ENCODE data around the gene ENAM. TPM values are rescaled to one million over a fixed set of nuclear protein-coding genes. Genes with fewer than 3 reads are reported as not detected.

ENAM gene, protein sequence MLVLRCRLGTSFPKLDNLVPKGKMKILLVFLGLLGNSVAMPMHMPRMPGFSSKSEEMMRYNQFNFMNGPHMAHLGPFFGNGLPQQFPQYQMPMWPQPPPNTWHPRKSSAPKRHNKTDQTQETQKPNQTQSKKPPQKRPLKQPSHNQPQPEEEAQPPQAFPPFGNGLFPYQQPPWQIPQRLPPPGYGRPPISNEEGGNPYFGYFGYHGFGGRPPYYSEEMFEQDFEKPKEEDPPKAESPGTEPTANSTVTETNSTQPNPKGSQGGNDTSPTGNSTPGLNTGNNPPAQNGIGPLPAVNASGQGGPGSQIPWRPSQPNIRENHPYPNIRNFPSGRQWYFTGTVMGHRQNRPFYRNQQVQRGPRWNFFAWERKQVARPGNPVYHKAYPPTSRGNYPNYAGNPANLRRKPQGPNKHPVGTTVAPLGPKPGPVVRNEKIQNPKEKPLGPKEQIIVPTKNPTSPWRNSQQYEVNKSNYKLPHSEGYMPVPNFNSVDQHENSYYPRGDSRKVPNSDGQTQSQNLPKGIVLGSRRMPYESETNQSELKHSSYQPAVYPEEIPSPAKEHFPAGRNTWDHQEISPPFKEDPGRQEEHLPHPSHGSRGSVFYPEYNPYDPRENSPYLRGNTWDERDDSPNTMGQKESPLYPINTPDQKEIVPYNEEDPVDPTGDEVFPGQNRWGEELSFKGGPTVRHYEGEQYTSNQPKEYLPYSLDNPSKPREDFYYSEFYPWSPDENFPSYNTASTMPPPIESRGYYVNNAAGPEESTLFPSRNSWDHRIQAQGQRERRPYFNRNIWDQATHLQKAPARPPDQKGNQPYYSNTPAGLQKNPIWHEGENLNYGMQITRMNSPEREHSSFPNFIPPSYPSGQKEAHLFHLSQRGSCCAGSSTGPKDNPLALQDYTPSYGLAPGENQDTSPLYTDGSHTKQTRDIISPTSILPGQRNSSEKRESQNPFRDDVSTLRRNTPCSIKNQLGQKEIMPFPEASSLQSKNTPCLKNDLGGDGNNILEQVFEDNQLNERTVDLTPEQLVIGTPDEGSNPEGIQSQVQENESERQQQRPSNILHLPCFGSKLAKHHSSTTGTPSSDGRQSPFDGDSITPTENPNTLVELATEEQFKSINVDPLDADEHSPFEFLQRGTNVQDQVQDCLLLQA
- not detected in 2 replicates for total RNA-seq (2011; cell fraction: chromatin; rRNA removed; ENCODE audit: low replicate concordance)
- total RNA-seq (2011; cell fraction: nucleolus; rRNA removed): not detected in 2 replicates
- not detected in 2 replicates for total RNA-seq (2011; cell fraction: nucleoplasm; rRNA removed)
- 0.09 TPM in 1 of 2 replicates, not detected in the other for total RNA-seq (2014; rRNA removed)
- 0.13 TPM in 1 of 2 replicates, not detected in the other for total RNA-seq (2014; rRNA removed; fragmentation: Illumina TruSeq; extraction: Trizol)
- total RNA-seq (2015; rRNA removed; fragmentation: Illumina TruSeq; extraction: Trizol): 0.04 and 0.08 TPM in 2 replicates
- total RNA-seq (2021): 0.04 TPM in 1 of 2 replicates, not detected in the other
- polyA plus RNA-seq (2011; rRNA removed): not detected in 2 replicates
- polyA plus RNA-seq (2011; cell fraction: cytosol; rRNA removed): not detected in 2 replicates
- not detected in 2 replicates for polyA plus RNA-seq (2011; cell fraction: nucleus; rRNA removed)
- polyA plus RNA-seq (2012): 0.07 TPM in 1 of 2 replicates, not detected in the other
- not detected in 2 replicates for polyA plus RNA-seq (2014; fragmentation: Illumina TruSeq; extraction: Trizol)
- polyA plus RNA-seq (2014; fragmentation: Nextera tagmentation; extraction: Ambion mirVana): not detected
- polyA plus RNA-seq (2014; rRNA removed): not detected in 2 replicates
- not detected in 2 replicates for polyA minus RNA-seq (2011; rRNA and poly(A)+ RNA removed)
- not detected in 2 replicates for polyA minus RNA-seq (2011; cell fraction: cytosol; rRNA and poly(A)+ RNA removed)
- not detected in 2 replicates for polyA minus RNA-seq (2011; cell fraction: nucleus; rRNA and poly(A)+ RNA removed)
- Bru-seq, nascent RNA: percentile 6 among the genes with signal in this experiment
- BruChase-seq, experiment 1, labeled RNA remaining after a 2-hour chase: not detected
- BruChase-seq, experiment 2, labeled RNA remaining after a 6-hour chase: percentile 9 among the genes with signal in this experiment
- long read RNA-seq, experiment 1: 0 reads
- long read RNA-seq, experiment 2: 0 reads
- long read RNA-seq, experiment 3: 0 reads

DNA sequence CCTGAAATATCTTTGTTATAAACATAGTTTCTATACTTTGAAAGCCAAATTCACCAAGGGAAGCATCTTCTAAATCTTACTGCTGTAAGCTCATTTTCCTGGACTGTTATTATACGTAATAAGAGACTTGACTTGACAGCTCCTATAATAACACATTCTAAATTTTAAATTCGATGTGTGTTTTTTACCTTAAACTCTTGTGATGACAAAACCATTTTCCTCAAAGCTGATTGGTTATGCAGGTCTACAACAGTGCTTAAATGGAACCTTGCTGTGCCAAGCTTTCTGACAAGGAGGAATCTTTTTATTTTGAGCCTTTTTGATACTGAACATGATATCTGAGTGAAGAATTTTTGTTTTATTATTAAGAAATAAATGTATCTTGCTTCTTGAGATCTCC, at the start of gene ENAM:
Gene ENAM, plus strand, starts transcription at position 301 of the 400 bp plus-strand sequence. CDS start 757 bp downstream, outside the sequence.
- CTCF ChIA-PET (ENCODE audit: low intra/inter-chr PET ratio): no interaction called here
- Histone ChIP-seq H3K9me1 (ENCODE audit: control insufficient read depth, insufficient read depth, low read length) (no peaks in the 10 kb centered on the region), H3K27me3 (ENCODE audit: control insufficient read depth in 2 of 2, insufficient read depth in 2 of 2, low read length in 2 of 2) (no peaks in the 10 kb centered on the region), H3K4me3 (no peak within 1 kb of the TSS), H3K4me1 (replicated peaks in 1 of 2; ENCODE audit: control insufficient read depth in 2 of 2, insufficient read depth in 2 of 2, low read length in 2 of 2) (no peaks in the 10 kb centered on the region; a peak in 1 of 5 replicates), H2AFZ (ENCODE audit: low read depth, low read length) (peak within 1 kb of the TSS; percentile 45), H3K27ac (ENCODE audit: extremely low read depth, low read depth, low read length) (no peak within 1 kb of the TSS), H3K9ac (ENCODE audit: insufficient read depth in 1 of 2, low read depth in 2 of 2, low read length in 2 of 2) (no peak within 1 kb of the TSS), H4K20me1 (replicated peaks; ENCODE audit: control insufficient read depth, insufficient read depth, low read length) (no peaks in the 10 kb centered on the region), H3K4me2 (ENCODE audit: insufficient read depth, low read length) (no peak within 1 kb of the TSS), H3K79me2 (ENCODE audit: control insufficient read depth, insufficient read depth, low read length) (no peaks in the 10 kb centered on the region), H3K9me3 (replicated peaks; ENCODE audit: control insufficient read depth, insufficient read depth, low read depth, low read length) (no peaks in the 10 kb centered on the region), H3K36me3 (ENCODE audit: control insufficient read depth, insufficient read depth, low read length) (no peaks in the 10 kb centered on the region)
- no TSS peak for BruUV-seq (replicated peaks)
- in situ Hi-C loops (cut with MboI) (no loop called here), intact Hi-C loops (cut with micrococcal nuclease) (no loop called here)
- no peak for ATAC-seq
- TF ChIP-seq SMC3 (conservative IDR thresholded peaks at IDR 0.05; ENCODE audit: insufficient read depth, low read depth, low read length) (no peak), ZNF165 (CRISPR knock-in tag; IDR thresholded peaks at IDR 0.05; ENCODE audit: borderline replicate concordance) (no peak), KLF6 (CRISPR knock-in tag; IDR thresholded peaks at IDR 0.05; ENCODE audit: borderline replicate concordance) (no peak), HEY1 (CRISPR knock-in tag; IDR thresholded peaks at IDR 0.05; ENCODE audit: borderline replicate concordance) (no peak), SMARCC2 (IDR thresholded peaks at IDR 0.05; ENCODE audit: low read depth) (no peak), MECOM (CRISPR knock-in tag; IDR thresholded peaks at IDR 0.05) (no peak), ZNF445 (CRISPR knock-in tag; IDR thresholded peaks at IDR 0.05; ENCODE audit: low read depth) (no peak), ZSCAN32 (CRISPR knock-in tag; IDR thresholded peaks at IDR 0.05) (no peak), PHB (CRISPR knock-in tag; IDR thresholded peaks at IDR 0.05) (no peak), ELF1 (tag; IDR thresholded peaks at IDR 0.05) (no peak), NEUROD1 (IDR thresholded peaks at IDR 0.05; ENCODE audit: borderline replicate concordance, low read depth, low read length, partially characterized antibody) (no peak)
- TF ChIP-seq, protein P1, sequence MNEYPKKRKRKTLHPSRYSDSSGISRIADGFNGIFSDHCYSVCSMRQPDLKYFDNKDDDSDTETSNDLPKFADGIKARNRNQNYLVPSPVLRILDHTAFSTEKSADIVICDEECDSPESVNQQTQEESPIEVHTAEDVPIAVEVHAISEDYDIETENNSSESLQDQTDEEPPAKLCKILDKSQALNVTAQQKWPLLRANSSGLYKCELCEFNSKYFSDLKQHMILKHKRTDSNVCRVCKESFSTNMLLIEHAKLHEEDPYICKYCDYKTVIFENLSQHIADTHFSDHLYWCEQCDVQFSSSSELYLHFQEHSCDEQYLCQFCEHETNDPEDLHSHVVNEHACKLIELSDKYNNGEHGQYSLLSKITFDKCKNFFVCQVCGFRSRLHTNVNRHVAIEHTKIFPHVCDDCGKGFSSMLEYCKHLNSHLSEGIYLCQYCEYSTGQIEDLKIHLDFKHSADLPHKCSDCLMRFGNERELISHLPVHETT (CRISPR knock-in tag; conservative IDR thresholded peaks at IDR 0.05 in 1 of 2, IDR thresholded peaks at IDR 0.05 in 1 of 2): no peak
- TF ChIP-seq, protein P2, sequence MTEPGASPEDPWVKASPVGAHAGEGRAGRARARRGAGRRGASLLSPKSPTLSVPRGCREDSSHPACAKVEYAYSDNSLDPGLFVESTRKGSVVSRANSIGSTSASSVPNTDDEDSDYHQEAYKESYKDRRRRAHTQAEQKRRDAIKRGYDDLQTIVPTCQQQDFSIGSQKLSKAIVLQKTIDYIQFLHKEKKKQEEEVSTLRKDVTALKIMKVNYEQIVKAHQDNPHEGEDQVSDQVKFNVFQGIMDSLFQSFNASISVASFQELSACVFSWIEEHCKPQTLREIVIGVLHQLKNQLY (CRISPR knock-in tag; conservative IDR thresholded peaks at IDR 0.05): no peak
- FAIRE-seq: no peak
- WGBS (ENCODE audit: insufficient coverage, low coverage, missing lambda C conversion rate): 18% methylated on average over 2 of the region's 2 CpGs
- POLR2A ChIA-PET: no interaction called here
- no peak for DNase-seq (ENCODE audit: extremely low read depth in 1 of 4, low spot score in 3 of 4)

All from K562 (cell line).